HG03103 (cell line): ENCODE results near the gene CACNA2D3.

ENCODE experiments used
- ATAC-seq: cut with Tn5 transposase; IDR thresholded peaks from one replicate; pipeline ENCODE4 v1.9.1; 2021; ENCODE audit warnings: low read depth; ENCODE audit not compliant: unreplicated experiment

CACNA2D3 gene

DNA sequence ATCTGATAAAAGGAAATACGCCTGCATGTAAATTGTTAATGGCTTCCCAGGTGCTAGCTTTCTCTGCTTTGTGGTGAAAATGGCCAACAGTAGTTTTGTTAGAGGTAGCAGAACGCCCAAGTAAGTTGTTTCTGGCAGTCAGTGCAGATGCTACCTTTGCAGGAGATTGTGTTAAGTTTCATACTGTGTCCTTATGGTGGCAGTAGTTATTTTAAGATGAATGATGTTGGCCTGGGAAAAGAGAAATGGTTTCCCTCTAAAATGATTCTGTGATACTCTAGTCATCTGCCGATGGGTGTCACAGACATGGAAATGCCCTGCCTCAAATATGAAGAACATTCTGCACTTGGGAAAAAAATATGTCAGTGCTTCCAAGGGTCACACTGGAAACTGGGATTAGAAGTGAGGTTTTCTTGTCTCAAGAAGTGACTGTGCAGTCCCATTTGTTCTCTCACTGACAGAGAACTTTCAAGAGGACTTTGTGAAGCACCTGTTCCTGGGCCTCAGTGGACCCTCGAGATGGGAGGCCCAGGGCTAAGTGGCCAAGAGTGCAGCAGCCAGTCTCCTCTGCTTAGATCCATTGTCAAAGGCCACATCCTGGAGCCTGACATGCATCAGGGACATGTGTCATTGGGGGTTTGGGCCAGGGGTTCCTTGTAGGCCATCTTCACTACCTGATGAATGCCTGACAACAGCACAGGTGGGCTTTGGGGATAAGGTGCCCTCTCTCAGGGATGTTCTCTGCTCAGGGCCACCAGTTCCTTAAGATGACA is 393.3 kb downstream of the CACNA2D3 start:
- ATAC-seq, result no peak

DNA sequence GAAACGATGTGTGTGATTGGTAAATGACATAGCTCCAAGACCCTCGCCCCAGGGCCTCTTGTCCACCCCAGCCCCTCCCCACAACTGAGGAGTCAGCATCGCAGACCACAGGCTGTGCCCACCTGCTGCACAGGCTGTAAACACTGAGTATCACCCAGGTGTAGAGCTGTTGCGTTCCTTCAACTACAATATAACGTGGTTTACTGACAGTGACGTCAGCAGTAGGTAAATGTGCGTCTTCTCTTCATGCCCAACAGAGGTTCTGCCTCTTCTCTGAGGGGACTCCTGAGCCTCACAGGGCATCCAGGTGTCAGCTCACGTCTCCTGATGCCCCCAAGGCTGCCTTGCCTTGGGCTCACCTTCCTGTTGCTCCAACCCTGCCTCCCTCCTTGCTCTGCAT is 395.1 kb downstream of the CACNA2D3 start:
- no peak for ATAC-seq

DNA sequence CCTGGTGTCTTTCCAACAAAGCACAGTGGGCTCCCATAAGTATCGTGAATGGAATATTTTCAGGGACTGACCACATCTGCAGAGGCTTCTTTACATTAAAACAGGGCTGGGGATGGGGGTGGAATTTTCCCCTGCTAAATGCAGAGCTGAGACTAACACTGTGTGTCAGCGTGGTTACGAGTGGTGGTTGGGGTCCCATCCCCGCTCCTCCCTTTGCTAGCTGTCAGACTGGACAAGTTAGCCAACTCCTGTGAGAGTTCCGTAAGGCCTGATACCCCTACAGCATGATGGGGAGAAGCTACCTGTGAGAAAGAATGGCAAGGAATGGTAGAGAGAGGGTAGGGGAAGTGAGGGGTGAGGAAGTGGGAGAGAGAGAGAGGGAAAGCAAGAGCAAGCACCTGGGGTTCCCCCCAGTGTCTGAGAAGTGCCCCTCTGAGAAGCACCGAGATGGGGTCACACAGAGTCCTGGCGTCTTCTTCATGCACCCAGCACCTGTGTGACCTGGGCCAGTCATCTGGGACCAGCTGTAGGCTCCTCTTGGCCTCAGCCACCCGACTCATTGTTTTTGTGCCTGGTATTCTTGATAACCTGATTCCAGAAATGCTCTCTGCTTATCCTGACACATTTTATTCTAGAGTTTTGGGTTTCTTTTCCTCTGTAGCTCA is 395.8 kb downstream of the CACNA2D3 start:
- ATAC-seq, result no peak

DNA sequence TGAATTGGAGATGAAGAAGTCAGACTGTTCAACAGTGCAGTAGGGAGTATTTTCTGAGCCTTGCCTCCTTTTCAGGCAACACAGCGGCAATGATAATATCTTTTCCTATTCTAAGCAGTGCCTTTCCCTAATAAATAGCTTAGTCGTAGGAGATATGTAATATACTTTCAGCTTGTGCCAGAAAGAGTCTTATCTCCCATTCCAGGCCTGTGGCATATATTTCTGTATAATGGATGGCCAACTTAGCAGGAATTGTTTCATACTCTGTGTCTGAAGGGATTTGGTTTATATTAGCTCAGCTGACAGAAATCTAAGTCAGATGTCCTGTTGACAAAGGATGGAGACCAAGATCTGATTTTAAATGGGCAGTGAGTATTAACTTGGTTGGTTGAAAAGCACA is 397.1 kb downstream of the CACNA2D3 start:
- ATAC-seq, result no peak

DNA sequence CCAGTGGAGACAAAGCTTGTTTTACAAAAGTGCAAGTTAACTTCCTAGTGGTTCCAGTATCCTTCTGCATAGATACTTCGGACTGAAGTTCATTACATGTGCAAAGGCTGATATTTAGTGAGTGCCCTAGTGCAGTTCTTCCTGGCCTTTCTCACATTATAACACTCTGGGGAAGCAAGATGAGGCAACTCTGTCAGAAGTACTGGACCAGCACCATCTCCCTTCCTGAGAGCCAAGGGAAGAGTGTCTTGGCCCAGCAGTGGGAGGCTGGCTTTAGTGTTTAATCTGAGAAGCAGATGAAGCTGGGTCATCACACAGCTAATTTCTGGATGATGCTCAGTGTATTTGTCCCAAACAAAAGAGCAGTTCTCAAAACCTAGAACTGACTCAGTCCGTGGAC is 397.7 kb downstream of the CACNA2D3 start:
- no peak for ATAC-seq

DNA sequence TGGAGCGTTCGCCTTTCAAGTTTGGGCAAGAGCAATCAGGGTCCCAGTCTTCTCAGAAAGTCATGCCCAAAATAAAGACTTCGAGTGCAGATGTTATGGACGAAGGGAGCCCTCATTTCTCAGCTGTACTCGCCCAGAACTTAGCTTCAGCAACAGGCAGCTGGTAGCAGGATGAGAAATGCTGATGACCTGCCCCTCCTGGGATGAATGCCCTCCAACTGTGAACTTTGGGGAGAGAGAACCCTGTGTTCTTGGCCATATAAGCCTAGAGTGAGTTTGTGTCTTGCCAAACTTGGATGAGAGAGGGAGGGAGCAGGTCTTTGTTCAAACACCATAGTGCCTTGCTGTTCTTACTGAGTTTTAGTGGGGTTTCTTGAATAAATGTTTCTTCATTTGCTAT is 405.2 kb downstream of the CACNA2D3 start:
- no peak for ATAC-seq

DNA sequence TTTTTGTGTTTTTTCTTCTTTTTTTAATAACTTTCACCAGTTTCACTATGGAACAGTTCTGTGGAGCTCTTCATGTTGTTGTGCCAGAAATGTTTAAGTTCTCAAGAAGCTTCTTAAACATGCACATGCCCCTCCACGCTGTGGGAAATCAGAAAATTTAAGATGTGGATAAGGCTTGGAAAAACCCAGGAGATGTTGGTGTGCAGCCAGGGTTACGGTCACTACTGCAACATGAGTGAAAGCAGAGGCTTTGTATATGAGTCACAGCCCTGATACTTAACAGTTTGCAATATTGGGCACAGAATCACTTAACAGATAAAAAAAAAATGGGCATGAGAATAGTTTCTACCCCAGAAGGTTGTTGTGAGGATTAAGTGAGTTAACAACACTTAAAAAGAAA is 405.6 kb downstream of the CACNA2D3 start:
- ATAC-seq, result no peak

DNA sequence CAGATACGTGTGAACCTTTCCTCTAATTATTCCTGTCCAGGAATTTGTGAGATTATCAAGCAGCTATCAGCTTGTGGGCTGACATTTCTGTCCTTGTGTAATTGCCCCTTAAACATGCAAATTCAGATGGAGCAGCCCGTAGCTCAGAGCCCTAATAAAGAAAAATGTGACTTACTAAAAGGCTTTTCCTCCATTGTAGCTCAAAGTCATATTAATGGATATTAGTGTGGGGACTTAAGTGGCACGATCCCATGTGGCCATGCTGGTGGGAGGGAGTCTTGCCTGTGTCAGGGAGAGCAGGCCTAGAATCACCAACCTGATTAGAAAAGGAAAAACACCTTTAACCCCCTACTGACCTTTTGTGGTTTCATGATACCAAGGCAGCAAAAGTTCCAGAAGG is 406.3 kb downstream of the CACNA2D3 start:
- ATAC-seq, result no peak

DNA sequence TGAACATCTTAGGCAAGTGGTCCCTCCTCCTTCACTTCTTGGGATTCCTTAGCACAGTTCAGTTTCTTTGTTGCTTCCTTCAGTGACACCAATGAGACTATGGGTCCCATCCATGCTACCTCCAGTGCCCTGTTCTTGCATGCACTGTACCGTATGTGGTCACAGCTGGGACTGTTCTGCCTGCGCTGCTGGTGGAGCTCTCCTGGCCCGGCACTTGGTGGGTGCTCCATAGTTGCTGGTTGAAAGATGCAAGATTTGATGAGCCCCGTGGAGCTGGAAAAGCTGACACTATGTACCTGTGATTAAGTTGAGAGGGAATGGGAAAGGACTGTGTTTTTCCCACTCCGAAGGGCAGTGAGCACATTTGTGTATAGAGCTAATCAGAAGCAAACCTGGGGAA is 407.7 kb downstream of the CACNA2D3 start:
- no peak for ATAC-seq

DNA sequence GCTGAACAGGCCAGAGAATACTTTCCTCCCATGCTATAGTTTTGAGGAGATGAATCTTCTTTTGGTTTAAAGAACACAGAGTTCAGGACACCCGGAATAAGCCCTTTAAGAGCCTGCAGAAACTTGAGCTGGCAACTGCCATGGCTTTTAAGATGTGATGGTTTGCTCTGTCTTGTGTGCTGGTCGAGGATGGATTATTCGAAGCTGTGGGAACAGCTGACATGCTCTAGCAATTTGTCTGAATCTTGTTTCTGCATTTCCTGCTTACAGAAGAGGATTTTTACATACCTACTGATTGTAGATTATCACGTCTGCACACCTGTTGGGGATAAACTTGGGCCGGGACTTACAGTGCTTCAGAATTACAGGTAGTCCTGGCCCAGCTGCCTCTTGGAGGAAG is 408.6 kb downstream of the CACNA2D3 start:
- ATAC-seq, result no peak

DNA sequence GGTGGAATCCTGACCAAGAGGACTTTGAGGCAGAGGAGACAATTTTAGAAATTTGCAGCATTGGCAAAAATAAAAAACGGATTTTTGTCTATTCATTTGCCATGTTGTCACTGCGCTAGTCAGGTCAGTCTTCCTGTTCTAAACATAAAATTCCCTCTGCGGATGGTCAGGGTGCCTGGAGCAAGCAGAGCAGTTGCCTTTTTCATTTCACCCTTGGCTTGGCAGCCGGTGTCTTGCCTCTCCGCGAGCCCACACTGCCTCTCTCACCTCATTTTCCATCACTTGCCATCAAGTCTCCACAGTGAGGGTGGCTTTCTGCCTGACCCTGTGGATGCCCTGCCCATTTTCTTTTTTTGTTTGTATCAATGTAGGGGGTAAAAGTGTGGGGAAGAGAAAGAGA is 409.4 kb downstream of the CACNA2D3 start:
- ATAC-seq, result no peak

DNA sequence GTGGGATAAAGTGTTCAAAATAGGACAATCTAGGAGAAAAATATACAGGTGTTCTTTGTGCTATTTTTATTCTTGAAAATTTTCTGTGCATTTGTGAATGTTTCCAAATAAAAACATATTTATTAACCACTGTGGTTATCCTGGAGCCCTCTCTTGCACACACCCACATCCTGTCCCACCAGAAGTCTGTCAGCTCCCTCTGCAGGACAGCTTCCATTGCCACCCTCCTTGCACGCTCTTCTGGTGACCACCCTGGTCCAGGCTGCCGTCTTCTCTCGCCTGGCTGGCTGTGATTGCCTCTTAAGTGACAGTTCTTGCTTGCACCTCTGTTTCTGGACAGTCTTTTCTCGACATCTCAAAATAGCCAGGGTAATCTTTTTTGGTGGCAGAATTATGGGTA is 411.5 kb downstream of the CACNA2D3 start:
- no peak for ATAC-seq

DNA sequence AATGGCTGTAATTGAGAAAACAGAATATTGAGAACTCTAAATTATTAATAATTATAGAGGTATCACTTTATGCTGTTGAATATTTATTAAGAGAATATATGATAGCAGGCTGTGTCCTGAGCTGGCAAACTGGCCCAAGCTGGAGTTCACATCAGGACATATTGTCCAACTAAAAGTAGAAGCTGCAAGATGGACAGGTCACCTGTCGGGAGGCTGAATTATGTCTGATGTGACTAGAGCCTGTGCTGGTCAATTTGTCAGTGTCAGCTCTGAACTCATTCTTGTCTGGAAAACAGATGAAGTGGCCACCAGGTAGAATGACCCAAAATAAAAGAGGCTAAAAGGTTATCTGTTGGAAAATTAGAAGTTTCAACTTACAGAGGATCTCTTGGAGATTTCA is 413.3 kb downstream of the CACNA2D3 start:
- ATAC-seq, result no peak

DNA sequence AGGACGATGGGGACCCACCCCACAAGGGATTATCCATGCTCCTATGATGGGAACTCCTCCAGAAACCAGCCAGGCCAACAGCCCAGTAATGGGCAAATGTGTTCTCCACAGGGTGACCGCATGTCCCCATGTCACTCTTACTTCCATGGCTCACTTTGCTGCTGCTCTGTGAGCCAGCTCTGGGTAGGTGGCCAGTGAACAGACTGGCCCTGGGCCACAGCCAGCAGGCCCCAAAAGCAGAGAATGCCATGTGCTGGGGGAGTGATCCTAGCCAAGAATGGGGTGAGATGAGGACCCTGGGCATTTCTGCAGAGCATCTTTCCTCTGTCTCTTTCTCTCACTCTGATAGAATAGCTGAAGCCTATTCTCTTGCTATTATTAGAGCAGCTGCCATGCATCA is 414.1 kb downstream of the CACNA2D3 start:
- no peak for ATAC-seq

DNA sequence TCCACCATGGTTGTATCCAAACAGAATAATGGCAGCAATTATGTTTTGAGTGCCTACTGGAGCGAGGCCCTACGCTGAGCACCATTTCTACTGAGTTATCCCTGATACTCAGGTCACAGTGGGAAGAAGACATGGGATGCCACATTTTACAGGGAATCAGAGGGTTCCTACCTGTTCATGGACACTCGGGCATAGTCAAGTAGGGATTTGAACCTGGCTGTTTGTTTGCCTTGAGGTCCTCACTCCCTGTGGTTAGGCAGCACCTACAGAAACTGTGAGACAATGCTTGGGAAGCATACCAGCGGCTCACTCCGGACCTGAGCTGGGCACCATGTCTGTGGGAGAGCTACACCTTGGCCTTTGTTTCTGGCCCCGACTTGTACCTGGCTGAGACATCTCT is 415.2 kb downstream of the CACNA2D3 start:
- ATAC-seq, result no peak

DNA sequence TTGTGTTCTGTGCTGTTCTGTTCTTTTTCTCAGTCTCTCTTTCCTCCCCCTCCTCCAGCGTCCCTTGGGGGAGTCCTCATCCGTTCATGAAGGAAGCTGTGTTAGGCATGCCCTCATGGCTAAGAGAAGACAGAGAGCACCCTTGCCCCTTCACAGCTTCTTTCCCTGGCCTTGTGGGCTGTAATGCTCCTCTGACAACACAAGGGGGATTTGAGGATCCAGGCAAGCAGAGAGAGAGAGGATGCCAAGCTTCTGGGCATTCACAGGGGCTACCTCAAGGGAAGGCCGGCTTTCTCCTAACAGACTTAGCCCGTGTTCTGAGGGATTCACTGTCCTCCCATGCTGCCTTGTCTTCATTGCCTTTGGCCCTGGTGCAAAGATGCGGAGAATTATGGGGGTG is 416.0 kb downstream of the CACNA2D3 start:
- ATAC-seq, result no peak

DNA sequence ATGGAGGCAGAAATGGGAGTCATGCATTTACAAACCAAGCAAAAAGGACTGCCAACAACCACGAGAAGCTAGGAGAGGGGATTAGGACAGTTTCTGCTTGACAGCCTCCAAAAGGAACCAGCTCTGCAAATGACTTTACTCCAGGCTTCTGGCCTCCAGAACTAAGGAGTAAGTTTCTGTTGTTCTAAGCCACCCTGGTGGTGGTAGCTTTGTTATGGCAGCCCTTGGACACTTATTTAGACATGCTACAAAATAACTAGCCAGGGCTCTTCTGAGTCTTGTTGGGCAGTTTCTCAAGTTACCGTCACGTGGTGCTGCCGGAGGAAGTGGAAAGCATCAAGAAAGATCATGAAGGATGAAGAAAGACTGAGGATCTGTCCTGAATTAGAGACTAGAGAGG is 419.0 kb downstream of the CACNA2D3 start:
- no peak for ATAC-seq

DNA sequence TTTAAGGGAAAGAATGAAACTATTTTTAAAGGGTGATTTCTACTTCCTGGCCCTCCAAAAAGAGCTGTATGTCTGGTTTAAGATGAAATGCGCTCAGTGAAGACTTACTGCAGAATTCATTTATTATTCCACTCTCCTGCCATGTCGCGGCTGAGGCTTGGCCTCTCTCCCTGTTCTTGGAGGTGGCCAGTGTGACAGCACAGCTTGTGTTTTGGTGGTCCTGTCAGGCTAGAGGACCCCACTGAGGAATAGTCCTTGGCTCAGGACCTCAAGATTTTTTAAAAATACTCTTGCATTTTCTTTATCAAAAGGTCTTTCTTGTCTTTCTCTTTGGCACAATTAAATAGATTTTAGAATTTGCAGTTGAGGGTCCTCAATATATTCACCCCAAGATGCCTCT is 421.1 kb downstream of the CACNA2D3 start:
- no peak for ATAC-seq

DNA sequence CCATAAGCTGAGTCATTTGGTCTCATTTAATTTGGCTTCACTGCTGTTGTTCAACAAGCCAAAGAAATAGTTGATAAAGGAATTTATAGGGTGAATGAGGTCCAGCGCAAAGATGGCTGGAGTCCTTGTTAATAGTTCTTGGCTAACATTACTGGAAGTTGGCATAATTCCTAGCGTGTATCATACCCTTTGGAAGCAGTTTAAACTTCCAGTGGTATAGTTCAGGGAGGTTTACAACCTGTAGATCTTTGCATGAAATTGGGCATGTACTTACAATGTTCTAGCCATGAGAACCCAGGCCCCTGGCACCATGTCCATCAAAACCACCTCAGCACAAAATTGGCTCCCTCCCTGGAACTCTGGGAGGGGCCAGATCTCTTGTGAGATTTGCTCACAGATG is 424.7 kb downstream of the CACNA2D3 start:
- no peak for ATAC-seq

DNA sequence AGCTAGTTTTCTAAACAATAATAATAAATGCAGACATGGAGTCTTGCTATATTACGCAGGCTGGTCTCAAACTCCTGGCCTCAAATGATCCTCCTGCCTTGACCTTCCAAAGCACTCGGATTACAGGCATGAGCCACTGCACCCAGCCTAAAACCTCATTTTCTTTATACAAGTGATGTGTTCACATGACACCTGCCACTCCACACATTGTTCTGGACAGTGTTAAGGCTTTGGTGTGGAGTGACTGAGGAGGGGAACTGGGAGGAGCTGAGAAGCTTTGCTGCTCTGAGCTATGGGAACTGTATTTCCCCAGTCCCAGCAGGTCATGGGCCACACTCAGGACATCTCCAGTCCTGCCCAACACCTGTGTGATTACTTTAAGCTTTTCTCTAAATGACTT is 425.5 kb downstream of the CACNA2D3 start:
- ATAC-seq, result no peak

DNA sequence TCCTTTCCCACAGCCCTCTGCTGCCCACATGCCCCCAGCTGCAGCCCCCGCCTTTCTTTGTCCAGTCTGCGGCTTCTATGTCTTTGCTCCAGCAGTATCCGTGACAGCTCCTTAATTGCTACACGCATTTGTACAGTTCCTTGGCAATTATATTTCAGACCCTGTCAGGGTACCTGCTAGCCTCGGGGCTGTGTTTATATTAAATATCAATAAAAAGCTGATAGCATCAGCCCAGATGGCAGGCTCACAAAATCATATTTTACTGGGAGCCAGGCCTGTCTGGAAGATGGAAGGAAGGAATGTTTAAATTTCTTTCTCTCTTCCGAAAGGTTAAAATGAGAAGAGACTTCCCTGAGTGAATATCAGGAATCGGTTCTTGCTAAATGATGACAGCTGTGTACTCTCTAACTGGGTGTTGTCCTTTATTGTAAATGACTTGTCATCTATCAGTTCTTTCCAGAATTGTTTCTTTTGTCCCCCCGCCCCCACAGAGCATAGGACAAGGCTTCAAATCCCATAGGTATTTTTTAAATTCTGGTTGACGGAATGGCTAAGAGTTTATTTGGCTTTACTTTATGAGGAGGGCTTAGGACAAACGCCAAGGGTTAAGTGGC is 427.4 kb downstream of the CACNA2D3 start:
- ATAC-seq, result no peak
